GM21717 (cell line): ENCODE data around the gene TSTD1.
A peak's percentile ranks its signal among the peaks of the same experiment; 100 is the strongest.
"Not testable (repeated sequence)": the region's sequence is repeated elsewhere in the genome, so short reads cannot be mapped to it uniquely, and the experiment has no call there.

Source experiments
- ATAC-seq: cut with Tn5 transposase; IDR thresholded peaks from one replicate; pipeline ENCODE4 v1.9.1; 2021; ENCODE audit warnings: mild to moderate bottlenecking, moderate library complexity; ENCODE audit not compliant: unreplicated experiment

TSTD1 gene

GRCh38 chr1:161039154-161039545 is 386 bp upstream of the TSTD1 start:
- ATAC-seq = no peak

- no peak for ATAC-seq
Measured at GRCh38 chr1:161037661-161038522, 872 bp downstream of the TSTD1 start.

DNA sequence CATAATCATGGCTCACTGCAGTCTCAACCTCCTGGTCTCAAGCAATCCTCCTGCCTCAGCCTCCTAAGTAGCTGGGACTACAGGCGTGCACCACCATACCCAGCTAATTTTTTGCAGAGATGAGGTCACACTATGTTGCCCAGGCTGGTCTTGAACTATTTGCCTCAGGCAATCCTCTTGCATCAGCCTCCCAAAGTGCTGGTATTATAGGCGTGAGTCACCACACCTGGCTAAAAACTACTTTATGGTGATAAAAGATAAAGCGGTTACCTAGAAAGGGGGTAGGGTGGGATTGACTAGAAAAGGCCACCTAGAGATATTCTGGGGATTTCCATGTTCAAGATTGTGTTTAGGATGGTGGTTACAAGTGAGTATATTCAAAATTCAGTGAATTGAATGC is 5.0 kb downstream of the TSTD1 start:
- ATAC-seq = no peak

- no peak for ATAC-seq
Measured at GRCh38 chr1:161032409-161032808, 6.4 kb downstream of the TSTD1 start.

- ATAC-seq = no peak
Measured at GRCh38 chr1:161031874-161032273, 6.9 kb downstream of the TSTD1 start.

- not testable (repeated sequence) for ATAC-seq
Measured at GRCh38 chr1:161029466-161029865, 9.3 kb downstream of the TSTD1 start.

- ATAC-seq = not testable (repeated sequence)
Measured at GRCh38 chr1:161026954-161027353, 11.8 kb downstream of the TSTD1 start.

- ATAC-seq = not testable (repeated sequence)
Measured at GRCh38 chr1:161022432-161022831, 16.3 kb downstream of the TSTD1 start.

DNA sequence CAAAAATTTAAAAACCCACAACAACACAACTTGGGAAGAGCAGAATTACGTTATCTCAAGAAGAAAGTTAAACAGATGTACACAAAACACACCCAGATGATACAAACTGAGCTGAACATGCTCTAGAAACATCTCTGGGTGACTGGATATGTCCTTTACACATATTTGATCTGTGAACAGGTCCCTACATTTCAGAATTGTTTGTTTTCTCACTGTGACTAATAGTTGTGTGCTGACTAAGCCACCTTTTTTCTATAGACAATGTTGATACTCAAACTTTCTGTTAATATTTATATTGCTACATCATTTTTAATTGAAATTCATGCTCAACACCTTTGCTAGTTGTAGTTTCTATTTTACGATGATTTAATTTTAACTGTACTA is 16.8 kb downstream of the TSTD1 start:
- no peak for ATAC-seq

- ATAC-seq = peak; percentile 74
Measured at GRCh38 chr1:161021165-161021969, 17.4 kb downstream of the TSTD1 start.

DNA sequence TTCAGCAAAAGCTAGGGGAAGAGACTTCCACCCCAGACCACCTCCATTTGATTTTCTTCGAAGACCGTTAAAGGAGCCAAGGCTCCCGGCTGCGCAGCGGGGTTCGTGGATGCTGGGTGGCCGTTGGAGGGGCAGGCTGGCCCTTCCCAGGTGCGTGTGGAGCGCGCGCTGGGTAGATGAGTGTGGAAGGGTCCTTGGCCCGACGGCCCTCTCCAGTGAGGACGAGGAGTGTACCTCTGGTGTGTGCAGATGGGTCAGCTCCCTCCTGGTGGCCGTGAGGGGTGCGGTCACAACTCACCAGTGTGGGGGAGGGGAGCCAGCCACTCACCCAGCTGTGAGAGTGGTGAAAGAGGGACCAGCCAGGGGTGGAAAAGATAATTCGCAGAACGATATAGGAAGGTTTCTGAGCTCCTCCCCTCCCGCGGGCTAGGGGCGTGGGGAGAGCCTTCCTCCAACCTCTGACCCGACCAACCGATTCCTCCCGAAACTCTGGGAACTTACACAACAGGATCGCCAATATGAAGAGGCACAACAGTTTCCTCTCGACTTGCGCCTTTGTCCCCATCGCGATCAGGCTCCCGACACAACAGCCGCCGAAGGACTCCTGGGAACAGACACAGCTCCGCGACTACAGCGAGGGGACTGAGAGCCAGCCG is 18.1 kb downstream of the TSTD1 start, which contains the start of gene F11R:
Gene F11R, minus strand, starts transcription at position 644 of the 656 bp plus-strand sequence. Its CDS starts 79 bp downstream, at position 565.
- ATAC-seq = peak; percentile 34

DNA sequence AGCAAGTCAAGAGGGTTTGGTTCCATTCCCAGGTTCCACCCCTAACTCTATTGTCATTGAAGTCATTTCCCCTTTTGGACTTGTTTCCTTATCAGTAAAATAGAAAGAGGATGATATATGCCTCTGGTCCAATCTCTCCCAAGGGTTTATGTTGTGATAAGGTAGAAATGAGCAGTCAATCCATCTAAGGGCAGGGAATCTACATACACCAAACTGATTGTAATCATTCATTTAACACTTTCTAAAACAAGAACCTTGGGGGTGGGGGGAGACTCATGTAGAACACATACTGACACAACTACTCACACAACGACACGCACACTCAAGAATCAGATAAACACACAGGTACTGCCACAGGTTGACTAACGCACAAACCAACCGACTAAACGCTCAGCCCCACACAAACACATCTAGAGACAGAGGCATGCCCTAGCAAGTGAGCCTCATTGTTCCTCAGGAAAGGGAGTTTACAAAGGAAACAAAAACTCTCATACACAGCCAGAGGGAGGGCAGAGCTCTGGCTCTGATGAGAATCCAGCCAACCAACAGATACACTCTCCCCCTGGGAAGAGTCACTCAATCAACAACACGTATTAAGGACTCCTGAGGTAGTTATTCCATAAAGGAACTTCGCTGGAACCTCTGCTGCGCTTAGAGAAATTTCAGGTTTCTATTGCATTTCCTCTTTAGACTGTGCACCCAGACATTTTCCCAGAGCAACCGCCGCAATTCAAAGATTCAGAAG is 18.8 kb downstream of the TSTD1 start:
- ATAC-seq = no peak

GRCh38 chr1:161019111-161019660 is 19.6 kb downstream of the TSTD1 start:
- ATAC-seq = not testable (repeated sequence)

- no peak for ATAC-seq
Measured at GRCh38 chr1:161018631-161018930, 20.2 kb downstream of the TSTD1 start.

DNA sequence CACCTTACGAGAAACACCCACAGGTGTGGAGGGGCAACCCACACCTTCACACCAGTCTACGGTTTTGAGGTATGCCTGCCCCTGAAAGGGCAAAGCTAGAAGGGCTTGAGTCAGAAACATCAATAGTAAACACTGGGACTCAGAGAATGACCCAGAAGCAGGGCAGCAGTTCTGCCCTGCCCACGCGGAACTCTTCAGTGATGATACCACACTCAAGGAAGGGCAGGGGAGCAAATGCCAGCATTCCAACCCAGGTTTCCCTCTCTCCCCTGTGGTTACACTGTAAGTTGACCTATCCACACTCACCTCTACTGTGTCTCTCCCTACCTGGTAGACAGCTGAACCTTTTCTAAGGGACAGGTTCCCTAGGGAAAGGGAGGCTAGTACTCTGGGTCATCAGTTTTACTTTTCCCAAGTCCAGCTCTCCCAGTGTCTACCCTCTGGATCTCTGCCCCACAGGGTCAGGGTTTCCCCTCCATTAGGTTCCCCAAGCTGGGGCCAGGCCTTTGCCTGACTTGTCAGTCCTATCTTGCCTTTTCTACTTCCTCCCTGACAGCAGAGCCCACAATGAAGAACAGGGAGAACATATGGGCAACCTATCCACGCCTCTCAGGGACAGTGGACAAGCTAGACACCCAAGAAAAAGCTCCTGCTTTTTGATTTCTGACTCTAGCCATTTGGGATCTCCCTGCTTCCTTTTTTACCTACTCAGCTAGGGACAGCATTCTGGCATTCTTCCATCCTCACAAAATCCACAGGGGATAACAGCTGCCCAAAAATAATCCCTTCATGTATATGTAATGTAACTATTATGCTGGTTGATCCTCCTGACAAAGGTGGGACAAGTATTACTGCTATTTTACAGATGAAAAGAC is 20.8 kb downstream of the TSTD1 start:
- no peak for ATAC-seq

- ATAC-seq = not testable (repeated sequence)
Measured at GRCh38 chr1:161017181-161017580, 21.6 kb downstream of the TSTD1 start.

DNA sequence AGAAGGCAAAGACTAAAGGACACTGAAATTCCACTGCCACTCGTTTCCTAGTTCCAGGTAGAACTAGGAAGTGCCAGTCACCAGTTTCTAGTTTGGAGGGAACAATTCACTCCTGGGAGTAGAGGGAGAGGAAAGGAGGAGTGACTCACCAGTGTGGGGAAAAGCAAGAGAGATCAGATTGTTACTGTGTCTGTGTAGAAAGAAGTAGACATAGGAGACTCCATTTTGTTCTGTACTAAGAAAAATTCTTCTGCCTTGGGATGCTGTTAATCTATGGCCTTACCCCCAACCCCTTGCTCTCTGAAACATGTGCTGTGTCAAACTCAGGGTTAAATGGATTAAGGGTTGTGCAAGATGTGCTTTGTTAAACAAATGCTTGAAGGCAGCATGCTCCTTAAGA is 22.1 kb downstream of the TSTD1 start:
- not testable (repeated sequence) for ATAC-seq

- peak; percentile 78 for ATAC-seq
Measured at GRCh38 chr1:161013488-161014230, 25.1 kb downstream of the TSTD1 start.

DNA sequence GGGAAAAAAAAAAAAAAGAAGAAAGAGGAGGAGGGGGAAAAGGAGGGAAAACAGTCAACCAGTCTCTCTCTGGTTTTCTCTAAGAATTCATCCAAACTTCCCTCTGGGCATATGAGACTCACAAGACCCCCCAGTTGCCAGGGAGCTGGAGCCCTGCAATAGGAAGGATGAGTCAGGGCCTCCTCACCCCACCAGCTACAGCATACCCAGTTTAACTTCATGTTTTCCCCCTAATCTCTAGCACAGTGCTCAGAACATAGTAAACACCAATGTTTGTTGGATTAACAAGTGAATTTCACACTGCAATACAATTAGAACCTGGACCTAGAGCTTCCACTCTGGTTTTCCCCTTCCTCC is 25.7 kb downstream of the TSTD1 start:
- ATAC-seq = peak; percentile 16
